ENCODE results near the gene TEDC2.

Gene TEDC2

DNA sequence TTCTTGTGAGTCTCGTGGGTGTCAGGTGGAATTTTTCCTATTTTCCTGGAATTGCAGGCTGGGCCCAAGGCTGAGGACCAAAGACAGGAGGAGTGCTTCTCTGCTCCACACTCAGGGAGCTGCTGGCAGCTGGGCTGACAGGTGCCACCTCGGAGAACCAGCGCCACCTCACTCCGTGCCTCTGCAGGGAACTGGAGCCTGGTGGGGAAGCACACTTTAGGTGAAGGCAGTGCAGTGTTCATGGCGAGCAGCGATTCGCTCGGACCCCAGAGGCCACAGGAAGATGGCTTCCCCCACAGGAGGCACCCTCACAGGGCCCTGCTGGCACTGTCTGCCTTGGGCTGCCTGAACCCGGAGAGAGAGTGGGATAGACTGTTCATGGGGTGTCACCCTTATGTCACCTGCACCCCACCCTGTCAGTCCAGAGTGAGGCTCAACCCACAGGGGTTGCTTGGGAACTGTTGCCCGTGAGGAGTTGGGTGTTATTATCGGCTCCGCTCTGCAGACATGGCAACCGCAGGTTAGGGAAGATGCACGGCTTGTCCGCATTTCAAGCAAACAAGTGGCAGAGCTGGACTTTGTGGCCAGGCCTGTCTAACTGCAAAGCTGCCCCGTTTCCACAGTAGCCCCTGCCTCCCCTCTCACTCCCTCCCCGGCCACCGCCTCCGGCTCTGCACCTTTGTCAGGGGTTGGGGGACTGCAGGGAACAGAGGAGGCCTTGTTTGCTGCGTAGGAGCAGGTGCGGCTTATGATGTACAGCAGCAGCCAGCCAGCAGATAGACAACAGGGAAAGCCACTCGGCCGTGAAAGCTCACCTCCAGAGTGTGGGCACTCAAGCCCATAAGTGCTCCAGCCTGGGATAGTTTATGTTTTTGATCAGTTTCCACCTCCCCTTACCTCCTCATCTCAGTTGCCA is 30.5 kb downstream of the TEDC2 start:
- TF ChIP-seq CTCF (IDR thresholded peaks at IDR 0.05; ENCODE audit: low read depth, low read length): no peak
- H3K4me3 ChIP-seq (ENCODE audit: low read depth, low read length): no peak overlapping the region

DNA sequence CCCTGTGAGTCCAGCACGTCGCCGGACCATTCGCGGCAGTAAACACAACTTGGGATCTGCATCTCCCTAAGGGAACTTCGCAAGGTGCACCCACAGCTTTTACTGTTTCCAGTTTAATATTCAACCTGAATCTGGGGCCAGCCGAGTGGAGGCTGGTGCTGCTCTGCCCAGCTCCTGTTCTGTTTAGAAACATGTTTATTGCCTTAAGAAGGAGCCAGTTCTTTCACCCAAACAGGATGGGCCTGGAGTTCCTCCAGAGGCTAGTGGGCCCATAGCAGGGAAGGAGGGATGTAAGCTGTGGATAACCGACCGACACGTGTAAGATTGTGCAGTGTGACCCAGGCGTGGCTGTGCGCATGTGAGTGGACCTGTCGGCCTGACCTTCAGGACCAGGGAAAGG is 32.4 kb downstream of the TEDC2 start:
- no peak for TF ChIP-seq CTCF (IDR thresholded peaks at IDR 0.05; ENCODE audit: low read depth, low read length)
- no peak overlapping the region for H3K4me3 ChIP-seq (ENCODE audit: low read depth, low read length)

GRCh38 chr16:2493605-2494004 is 33.7 kb downstream of the TEDC2 start:
- H3K4me3 ChIP-seq (ENCODE audit: low read depth, low read length): no peak overlapping the region
- TF ChIP-seq CTCF (IDR thresholded peaks at IDR 0.05; ENCODE audit: low read depth, low read length): no peak

DNA sequence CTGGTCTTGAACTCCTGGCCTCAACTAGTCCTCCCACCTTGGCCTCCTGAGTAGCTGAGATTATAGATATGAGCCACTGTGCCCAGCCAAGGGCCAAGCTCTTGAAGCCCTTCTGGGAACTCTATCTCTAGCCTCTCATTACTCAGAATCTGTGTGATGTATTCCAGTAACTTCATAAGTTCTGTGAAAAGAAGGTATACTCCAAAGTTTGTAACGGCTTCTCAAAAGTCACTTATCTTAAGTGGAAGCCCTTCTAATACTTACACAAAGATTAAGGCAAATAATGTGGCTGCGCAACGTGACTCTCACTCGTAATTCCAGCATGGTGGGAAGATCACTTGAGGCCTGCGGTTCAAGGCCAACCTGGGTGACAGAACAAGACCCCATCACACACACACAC is 34.7 kb downstream of the TEDC2 start:
- H3K4me3 ChIP-seq (ENCODE audit: low read depth, low read length): no peak overlapping the region
- no peak for TF ChIP-seq CTCF (IDR thresholded peaks at IDR 0.05; ENCODE audit: low read depth, low read length)

DNA sequence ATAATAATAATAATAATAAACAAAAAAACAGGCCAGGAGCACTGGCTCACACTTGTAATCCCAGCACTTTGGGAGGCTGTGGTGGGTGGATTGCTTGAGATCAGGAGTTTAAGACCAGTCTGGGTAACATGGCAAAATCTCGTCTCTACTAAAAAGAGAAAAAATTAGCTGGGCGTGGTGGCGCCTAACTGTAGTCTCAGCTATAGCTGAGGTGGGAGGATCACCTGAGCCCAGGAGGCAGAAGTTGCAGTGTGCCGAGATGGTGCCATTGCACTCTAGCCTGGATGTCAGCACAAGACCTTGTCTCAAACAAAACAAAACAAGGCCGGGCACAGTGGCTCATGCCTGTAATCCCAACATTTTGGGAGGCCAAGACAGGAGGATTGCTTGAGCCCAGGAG is 35.1 kb downstream of the TEDC2 start:
- no peak overlapping the region for H3K4me3 ChIP-seq (ENCODE audit: low read depth, low read length)
- no peak for TF ChIP-seq CTCF (IDR thresholded peaks at IDR 0.05; ENCODE audit: low read depth, low read length)

DNA sequence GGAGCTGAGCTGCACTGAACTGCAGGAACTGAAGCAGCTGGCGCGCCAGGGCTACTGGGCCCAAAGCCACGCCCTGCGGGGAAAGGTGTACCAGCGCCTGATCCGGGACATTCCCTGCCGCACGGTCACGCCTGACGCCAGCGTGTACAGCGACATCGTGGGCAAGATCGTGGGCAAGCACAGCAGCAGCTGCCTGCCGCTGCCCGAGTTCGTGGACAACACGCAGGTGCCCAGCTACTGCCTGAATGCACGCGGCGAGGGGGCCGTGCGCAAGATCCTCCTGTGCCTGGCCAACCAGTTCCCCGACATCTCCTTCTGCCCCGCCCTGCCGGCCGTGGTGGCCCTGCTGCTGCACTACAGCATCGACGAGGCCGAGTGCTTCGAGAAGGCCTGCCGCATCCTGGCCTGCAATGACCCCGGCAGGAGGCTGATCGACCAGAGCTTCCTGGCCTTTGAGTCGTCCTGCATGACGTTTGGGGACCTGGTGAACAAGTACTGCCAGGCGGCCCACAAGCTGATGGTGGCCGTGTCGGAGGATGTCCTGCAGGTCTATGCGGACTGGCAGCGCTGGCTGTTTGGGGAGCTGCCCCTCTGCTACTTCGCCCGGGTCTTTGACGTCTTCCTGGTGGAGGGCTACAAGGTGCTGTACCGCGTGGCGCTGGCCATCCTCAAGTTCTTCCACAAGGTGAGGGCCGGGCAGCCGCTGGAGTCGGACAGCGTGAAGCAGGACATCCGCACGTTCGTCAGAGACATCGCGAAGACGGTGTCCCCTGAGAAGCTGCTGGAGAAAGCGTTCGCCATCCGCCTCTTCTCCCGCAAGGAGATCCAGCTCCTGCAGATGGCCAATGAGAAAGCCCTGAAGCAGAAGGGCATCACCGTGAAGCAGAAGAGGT is 36.6 kb downstream of the TEDC2 start:
- no peak overlapping the region for H3K4me3 ChIP-seq (ENCODE audit: low read depth, low read length)
- TF ChIP-seq CTCF (IDR thresholded peaks at IDR 0.05; ENCODE audit: low read depth, low read length): no peak

Measured in WI38 (cell line).